ENCODE measurements around the gene SPPL2C. TPM values are rescaled to one million over a fixed set of nuclear protein-coding genes. Genes with fewer than 3 reads are reported as not detected.
A peak's percentile ranks its signal among the peaks of the same experiment; 100 is the strongest.

The SPPL2C gene
- total RNA-seq, 1 donor: not detected

- no peak for TF ChIP-seq CTCF (IDR thresholded peaks at IDR 0.05; ENCODE audit: insufficient read depth, low read length)
- no peak for DNase-seq (ENCODE audit: low read depth)
- no peak overlapping the region for H3K4me3 ChIP-seq (ENCODE audit: low read depth, low read length)
Measured at GRCh38 chr17:45847747-45848146, 3.1 kb downstream of the SPPL2C start.

GRCh38 chr17:45848405-45848804 lies 3.7 kb downstream of the SPPL2C start:
- no peak overlapping the region for H3K4me3 ChIP-seq (ENCODE audit: low read depth, low read length)
- DNase-seq (ENCODE audit: low read depth): no peak
- no peak for TF ChIP-seq CTCF (IDR thresholded peaks at IDR 0.05; ENCODE audit: insufficient read depth, low read length)

GRCh38 chr17:45848868-45849535 lies 4.3 kb downstream of the SPPL2C start:
- peak; percentile 7 for DNase-seq (ENCODE audit: low read depth)
- no peak overlapping the region for H3K4me3 ChIP-seq (ENCODE audit: low read depth, low read length)
- no peak for TF ChIP-seq CTCF (IDR thresholded peaks at IDR 0.05; ENCODE audit: insufficient read depth, low read length)

GRCh38 chr17:45849536-45849990 lies 4.9 kb downstream of the SPPL2C start:
- DNase-seq (ENCODE audit: low read depth): no peak
- no peak overlapping the region for H3K4me3 ChIP-seq (ENCODE audit: low read depth, low read length)
- no peak for TF ChIP-seq CTCF (IDR thresholded peaks at IDR 0.05; ENCODE audit: insufficient read depth, low read length)

- TF ChIP-seq CTCF (IDR thresholded peaks at IDR 0.05; ENCODE audit: insufficient read depth, low read length): no peak
- DNase-seq (ENCODE audit: low read depth): no peak
- H3K4me3 ChIP-seq (ENCODE audit: low read depth, low read length): no peak overlapping the region
Measured at GRCh38 chr17:45850011-45850410, 5.3 kb downstream of the SPPL2C start.

GRCh38 chr17:45850468-45850867 lies 5.8 kb downstream of the SPPL2C start:
- TF ChIP-seq CTCF (IDR thresholded peaks at IDR 0.05; ENCODE audit: insufficient read depth, low read length): no peak
- DNase-seq (ENCODE audit: low read depth): no peak
- H3K4me3 ChIP-seq (ENCODE audit: low read depth, low read length): no peak overlapping the region

GRCh38 chr17:45851022-45851421 lies 6.3 kb downstream of the SPPL2C start:
- TF ChIP-seq CTCF (IDR thresholded peaks at IDR 0.05; ENCODE audit: insufficient read depth, low read length): no peak
- H3K4me3 ChIP-seq (ENCODE audit: low read depth, low read length): no peak overlapping the region

More at GRCh38 chr17:45851022-45851421, 6.3 kb downstream of the SPPL2C start:
- no peak for DNase-seq (ENCODE audit: low read depth)
